ENCODE data around the gene ZNF93. TPM values are rescaled to one million over a fixed set of nuclear protein-coding genes. Genes with fewer than 3 reads are reported as not detected.
"Not testable (repeated sequence)": the region's sequence is repeated elsewhere in the genome, so short reads cannot be mapped to it uniquely, and the experiment has no call there.

The ZNF93 gene
- total and polyA plus RNA-seq, 2 donors (not counting 1 experiment from before 2014, with no cell fraction given), result 3.8 to 6.6 TPM

DNA sequence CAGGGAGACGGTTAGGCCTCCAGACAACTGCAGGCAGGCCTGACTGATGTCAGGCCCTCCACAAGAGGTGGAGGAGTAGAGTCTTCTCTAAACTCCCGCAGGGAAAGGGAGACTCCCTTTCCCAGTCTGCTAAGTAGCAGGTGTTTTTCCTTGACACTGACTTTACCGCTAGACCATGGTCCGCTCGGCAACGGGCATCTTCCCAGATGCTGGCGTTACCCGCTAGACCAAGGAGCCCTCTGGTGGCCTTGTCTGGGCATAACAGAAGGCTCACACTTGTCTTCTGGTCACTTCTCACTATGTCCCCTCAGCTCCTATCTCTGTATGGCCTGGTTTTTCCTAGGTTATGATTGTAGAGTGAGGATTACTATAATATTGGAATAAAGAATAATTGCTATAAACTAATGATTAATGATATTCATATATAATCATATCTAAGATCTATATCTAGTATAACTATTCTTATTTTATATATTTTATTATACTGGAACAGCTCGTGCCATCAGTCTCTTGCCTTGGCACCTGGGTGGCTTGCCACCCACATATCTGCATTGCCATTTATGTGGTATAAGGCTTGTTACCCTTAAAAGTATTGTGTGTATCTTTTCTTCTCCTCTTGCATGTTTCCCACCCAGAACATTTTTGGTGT lies 58.5 kb downstream of the ZNF93 start:
- not testable (repeated sequence) for H3K4me1 ChIP-seq (ENCODE audit: control insufficient read depth, extremely low read depth, insufficient read depth, low read length); H3K4me3 ChIP-seq (replicated peaks in 1 of 4; ENCODE audit: control extremely low read depth in 1 of 4, insufficient read depth in 1 of 4, low read depth in 3 of 4, low read length in 4 of 4); H2AFZ ChIP-seq (ENCODE audit: low read length); H3K27me3 ChIP-seq (ENCODE audit: control insufficient read depth, insufficient read depth, low read length); H3K9ac ChIP-seq (ENCODE audit: insufficient read depth, low read length); H3K4me2 ChIP-seq (ENCODE audit: extremely low read depth, insufficient read depth, low read length); H3K36me3 ChIP-seq (ENCODE audit: control insufficient read depth, insufficient read depth, low read length); H4K20me1 ChIP-seq (ENCODE audit: control insufficient read depth, extremely low read depth, insufficient read depth, low read length); H3K79me2 ChIP-seq (ENCODE audit: control insufficient read depth, insufficient read depth, low read length); H3K27ac ChIP-seq (ENCODE audit: insufficient read depth, low read length); H3K9me3 ChIP-seq (ENCODE audit: control insufficient read depth, insufficient read depth, low read depth, low read length)
- TF ChIP-seq, protein P1, sequence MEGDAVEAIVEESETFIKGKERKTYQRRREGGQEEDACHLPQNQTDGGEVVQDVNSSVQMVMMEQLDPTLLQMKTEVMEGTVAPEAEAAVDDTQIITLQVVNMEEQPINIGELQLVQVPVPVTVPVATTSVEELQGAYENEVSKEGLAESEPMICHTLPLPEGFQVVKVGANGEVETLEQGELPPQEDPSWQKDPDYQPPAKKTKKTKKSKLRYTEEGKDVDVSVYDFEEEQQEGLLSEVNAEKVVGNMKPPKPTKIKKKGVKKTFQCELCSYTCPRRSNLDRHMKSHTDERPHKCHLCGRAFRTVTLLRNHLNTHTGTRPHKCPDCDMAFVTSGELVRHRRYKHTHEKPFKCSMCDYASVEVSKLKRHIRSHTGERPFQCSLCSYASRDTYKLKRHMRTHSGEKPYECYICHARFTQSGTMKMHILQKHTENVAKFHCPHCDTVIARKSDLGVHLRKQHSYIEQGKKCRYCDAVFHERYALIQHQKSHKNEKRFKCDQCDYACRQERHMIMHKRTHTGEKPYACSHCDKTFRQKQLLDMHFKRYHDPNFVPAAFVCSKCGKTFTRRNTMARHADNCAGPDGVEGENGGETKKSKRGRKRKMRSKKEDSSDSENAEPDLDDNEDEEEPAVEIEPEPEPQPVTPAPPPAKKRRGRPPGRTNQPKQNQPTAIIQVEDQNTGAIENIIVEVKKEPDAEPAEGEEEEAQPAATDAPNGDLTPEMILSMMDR (conservative IDR thresholded peaks at IDR 0.05 in 1 of 2, IDR thresholded peaks at IDR 0.05 in 1 of 2; ENCODE audit: low read depth in 1 of 2, low read length in 2 of 2), result peak; percentile 50 to 58
- peak; percentile 42 to 55 for DNase-seq (ENCODE audit: low read depth in 2 of 2)

DNA sequence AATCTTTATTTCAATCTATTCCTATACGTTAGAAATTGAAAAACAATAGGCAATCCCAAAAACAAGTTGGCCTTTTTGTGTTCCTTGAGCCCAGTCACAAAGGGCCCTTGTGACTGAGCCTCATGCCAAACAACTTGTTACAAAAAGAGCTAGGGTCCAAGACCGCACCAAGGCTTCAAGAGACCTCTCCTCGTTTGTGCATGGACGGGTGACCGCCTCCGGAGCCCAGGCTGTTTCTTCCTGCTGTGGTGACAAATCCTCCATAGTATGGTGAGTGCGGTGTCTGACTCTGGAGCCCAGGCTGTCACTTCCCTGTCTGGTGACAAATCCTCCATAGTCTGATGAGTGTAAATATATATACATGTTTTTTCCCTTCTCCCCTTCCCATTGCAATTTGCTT lies 63.7 kb downstream of the ZNF93 start:
- Histone ChIP-seq H3K79me2 (ENCODE audit: control insufficient read depth, insufficient read depth, low read length) (no peaks in the 10 kb centered on the region), H3K27me3 (ENCODE audit: control insufficient read depth, insufficient read depth, low read length) (no peaks in the 10 kb centered on the region), H2AFZ (ENCODE audit: low read length) (no peak overlapping the region), H3K4me1 (ENCODE audit: control insufficient read depth, extremely low read depth, insufficient read depth, low read length) (no peaks in the 10 kb centered on the region), H3K36me3 (ENCODE audit: control insufficient read depth, insufficient read depth, low read length) (no peaks in the 10 kb centered on the region), H3K9me3 (ENCODE audit: control insufficient read depth, insufficient read depth, low read depth, low read length) (no peaks in the 10 kb centered on the region), H3K4me3 (replicated peaks in 1 of 4; ENCODE audit: control extremely low read depth in 1 of 4, insufficient read depth in 1 of 4, low read depth in 3 of 4, low read length in 4 of 4) (no peak overlapping the region), H4K20me1 (ENCODE audit: control insufficient read depth, extremely low read depth, insufficient read depth, low read length) (no peaks in the 10 kb centered on the region), H3K4me2 (ENCODE audit: extremely low read depth, insufficient read depth, low read length) (no peak overlapping the region), H3K27ac (ENCODE audit: insufficient read depth, low read length) (no peak overlapping the region), H3K9ac (ENCODE audit: insufficient read depth, low read length) (no peak overlapping the region)
- DNase-seq (ENCODE audit: low read depth in 2 of 2), result no peak
- TF ChIP-seq, protein P1 (conservative IDR thresholded peaks at IDR 0.05 in 1 of 2, IDR thresholded peaks at IDR 0.05 in 1 of 2; ENCODE audit: low read depth in 1 of 2, low read length in 2 of 2), result no peak
- TF ChIP-seq EZH2 (IDR thresholded peaks at IDR 0.05; ENCODE audit: low read length, missing control alignments), result no peak

DNA sequence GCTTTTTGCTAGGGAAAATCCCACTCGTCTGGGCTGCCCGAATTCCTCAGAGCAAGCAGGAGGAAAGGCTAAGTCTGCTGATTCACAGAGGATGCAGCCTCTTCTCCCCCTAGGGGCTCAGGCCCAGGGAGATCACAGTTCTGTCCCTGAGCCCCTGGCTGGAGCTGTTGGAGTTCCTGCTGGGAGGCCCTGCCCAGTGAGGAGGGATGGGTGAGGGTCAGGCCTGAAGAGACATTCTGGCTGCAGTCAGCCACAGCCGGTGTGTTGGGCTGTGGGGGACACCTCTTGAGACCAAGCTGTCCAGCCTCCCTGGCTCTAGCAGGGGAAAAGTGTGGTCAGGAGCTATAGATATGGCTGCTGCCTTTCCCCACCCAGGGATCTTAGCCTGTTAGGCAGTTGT lies 65.4 kb downstream of the ZNF93 start:
- not testable (repeated sequence) for H3K4me1 ChIP-seq (ENCODE audit: control insufficient read depth, extremely low read depth, insufficient read depth, low read length); H3K79me2 ChIP-seq (ENCODE audit: control insufficient read depth, insufficient read depth, low read length); H3K27ac ChIP-seq (ENCODE audit: insufficient read depth, low read length); H4K20me1 ChIP-seq (ENCODE audit: control insufficient read depth, extremely low read depth, insufficient read depth, low read length); DNase-seq (ENCODE audit: low read depth in 2 of 2); H2AFZ ChIP-seq (ENCODE audit: low read length); H3K27me3 ChIP-seq (ENCODE audit: control insufficient read depth, insufficient read depth, low read length); H3K9me3 ChIP-seq (ENCODE audit: control insufficient read depth, insufficient read depth, low read depth, low read length); H3K4me2 ChIP-seq (ENCODE audit: extremely low read depth, insufficient read depth, low read length); H3K4me3 ChIP-seq (replicated peaks in 1 of 4; ENCODE audit: control extremely low read depth in 1 of 4, insufficient read depth in 1 of 4, low read depth in 3 of 4, low read length in 4 of 4); H3K36me3 ChIP-seq (ENCODE audit: control insufficient read depth, insufficient read depth, low read length); H3K9ac ChIP-seq (ENCODE audit: insufficient read depth, low read length)

Measured in fibroblast of lung (primary cell).